Calu3 (cell line): Measurements from ENCODE around the gene PCK1. TPM values are rescaled to one million over a fixed set of nuclear protein-coding genes. Genes with fewer than 3 reads are reported as not detected.

ENCODE experiments used
- BruUV-seq: library from RNA; stranded (reverse); fragments of 400-500 nt; replicated peaks from 2 replicates; lab custom pipeline; 2021; lab: Mats Ljungman, UMichigan
- CTCF ChIA-PET: fragments of 300-600 bp; sonication (Branson Sonifier 250); formaldehyde crosslinking; loops from one replicate; lab custom pipeline; 2022; ENCODE audit warnings: antibody characterized with exemption; lab: Charles Lee
- DNase-seq: peaks from one replicate; pipeline ENCODE4 v3.0.0; 2022
- H3K27ac Mint-ChIP-seq: one replicate; pipeline ENCODE4 v1.8.0; 2022; ENCODE audit warnings: mixed read lengths; ENCODE audit not compliant: unreplicated experiment
- H3K27me3 Mint-ChIP-seq: one replicate; pipeline ENCODE4 v1.8.0; 2022; ENCODE audit warnings: mixed read lengths; ENCODE audit not compliant: unreplicated experiment
- H3K36me3 Mint-ChIP-seq: one replicate; pipeline ENCODE4 v1.8.0; 2022; ENCODE audit warnings: mild to moderate bottlenecking, moderate library complexity, mixed read lengths; ENCODE audit not compliant: insufficient read depth, unreplicated experiment
- H3K4me1 Mint-ChIP-seq: one replicate; pipeline ENCODE4 v1.8.0; 2022; ENCODE audit warnings: mild to moderate bottlenecking, low read depth, mixed read lengths; ENCODE audit not compliant: unreplicated experiment
- H3K4me3 Mint-ChIP-seq: one replicate; pipeline ENCODE4 v1.8.0; 2022; ENCODE audit warnings: mild to moderate bottlenecking, low read depth, moderate library complexity, mixed read lengths; ENCODE audit not compliant: unreplicated experiment
- H3K9me3 Mint-ChIP-seq: one replicate; pipeline ENCODE4 v1.8.0; 2022; ENCODE audit warnings: low read depth, mixed read lengths; ENCODE audit not compliant: unreplicated experiment
- intact Hi-C: fragments of 100-400 bp; cut with micrococcal nuclease; formaldehyde crosslinking; loops from one replicate; pipeline ENCODE4 v1.10.0; 2022; ENCODE audit not compliant: unreplicated experiment
- total RNA-seq: library from RNA; stranded (reverse); gene quantifications from 2 replicates; pipeline ENCODE4 v1.2.3, GENCODE V29; 2022
- TF ChIP-seq, protein P1 (sequence below): fragments of 200-600 bp; IDR thresholded peaks from one replicate; pipeline ENCODE4 v1.8.0; 2022; ENCODE audit warnings: antibody characterized with exemption; ENCODE audit not compliant: unreplicated experiment

Gene PCK1
- total RNA-seq, 1 experiment from 2014 or later, result 0.19 TPM

GRCh38 chr20:57568960-57569359 is 8.1 kb downstream of the PCK1 start:
- no peaks in the 10 kb centered on the region for H3K4me1 Mint-ChIP-seq
- BruUV-seq, result no TSS peak
- H3K27me3 Mint-ChIP-seq, result no peaks in the 10 kb centered on the region
- no peak overlapping the region for H3K4me3 Mint-ChIP-seq
- no peaks in the 10 kb centered on the region for H3K36me3 Mint-ChIP-seq
- TF ChIP-seq, protein P1, sequence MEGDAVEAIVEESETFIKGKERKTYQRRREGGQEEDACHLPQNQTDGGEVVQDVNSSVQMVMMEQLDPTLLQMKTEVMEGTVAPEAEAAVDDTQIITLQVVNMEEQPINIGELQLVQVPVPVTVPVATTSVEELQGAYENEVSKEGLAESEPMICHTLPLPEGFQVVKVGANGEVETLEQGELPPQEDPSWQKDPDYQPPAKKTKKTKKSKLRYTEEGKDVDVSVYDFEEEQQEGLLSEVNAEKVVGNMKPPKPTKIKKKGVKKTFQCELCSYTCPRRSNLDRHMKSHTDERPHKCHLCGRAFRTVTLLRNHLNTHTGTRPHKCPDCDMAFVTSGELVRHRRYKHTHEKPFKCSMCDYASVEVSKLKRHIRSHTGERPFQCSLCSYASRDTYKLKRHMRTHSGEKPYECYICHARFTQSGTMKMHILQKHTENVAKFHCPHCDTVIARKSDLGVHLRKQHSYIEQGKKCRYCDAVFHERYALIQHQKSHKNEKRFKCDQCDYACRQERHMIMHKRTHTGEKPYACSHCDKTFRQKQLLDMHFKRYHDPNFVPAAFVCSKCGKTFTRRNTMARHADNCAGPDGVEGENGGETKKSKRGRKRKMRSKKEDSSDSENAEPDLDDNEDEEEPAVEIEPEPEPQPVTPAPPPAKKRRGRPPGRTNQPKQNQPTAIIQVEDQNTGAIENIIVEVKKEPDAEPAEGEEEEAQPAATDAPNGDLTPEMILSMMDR, result no peak
- no peak for DNase-seq
- no peak overlapping the region for H3K27ac Mint-ChIP-seq
- intact Hi-C loops, result no loop called here
- CTCF ChIA-PET, result no interaction called here
- H3K9me3 Mint-ChIP-seq, result no peaks in the 10 kb centered on the region

GRCh38 chr20:57570145-57570850 is 9.4 kb downstream of the PCK1 start:
- DNase-seq, result no peak
- H3K27me3 Mint-ChIP-seq, result no peaks in the 10 kb centered on the region
- H3K36me3 Mint-ChIP-seq, result no peaks in the 10 kb centered on the region
- no peak overlapping the region for H3K4me3 Mint-ChIP-seq
- H3K27ac Mint-ChIP-seq, result no peak overlapping the region
- H3K4me1 Mint-ChIP-seq, result no peaks in the 10 kb centered on the region
- no peaks in the 10 kb centered on the region for H3K9me3 Mint-ChIP-seq
- TF ChIP-seq, protein P1, result no peak
- CTCF ChIA-PET, result no interaction called here
- BruUV-seq, result no TSS peak
- intact Hi-C loops, result no loop called here

GRCh38 chr20:57570920-57571319 is 10.0 kb downstream of the PCK1 start:
- no peaks in the 10 kb centered on the region for H3K27me3 Mint-ChIP-seq
- TF ChIP-seq, protein P1, result no peak
- CTCF ChIA-PET, result no interaction called here

GRCh38 chr20:57571782-57572416 is 11.0 kb downstream of the PCK1 start:
- intact Hi-C loops, result no loop called here
- no peaks in the 10 kb centered on the region for H3K4me1 Mint-ChIP-seq
- no TSS peak for BruUV-seq
- no peaks in the 10 kb centered on the region for H3K9me3 Mint-ChIP-seq
- no peak for DNase-seq
- H3K27me3 Mint-ChIP-seq, result no peaks in the 10 kb centered on the region
- CTCF ChIA-PET, result interaction anchor here (0.6 to 0.7 kb wide), 2 partner anchors 13 to 205 kb away, joined by 3 read pairs; no protein-coding TSS in a partner anchor
- no peaks in the 10 kb centered on the region for H3K36me3 Mint-ChIP-seq
- TF ChIP-seq, protein P1, result no peak
- no peak overlapping the region for H3K4me3 Mint-ChIP-seq
- no peak overlapping the region for H3K27ac Mint-ChIP-seq

More at GRCh38 chr20:57570920-57571319, 10.0 kb downstream of the PCK1 start:
- intact Hi-C loops, result no loop called here
- no peaks in the 10 kb centered on the region for H3K9me3 Mint-ChIP-seq
- no peak overlapping the region for H3K4me3 Mint-ChIP-seq
- no peak for DNase-seq
- H3K27ac Mint-ChIP-seq, result no peak overlapping the region
- no peaks in the 10 kb centered on the region for H3K4me1 Mint-ChIP-seq
- no peaks in the 10 kb centered on the region for H3K36me3 Mint-ChIP-seq
- no TSS peak for BruUV-seq
